ENCODE data around the gene WASF3. TPM values are rescaled to one million over a fixed set of nuclear protein-coding genes. Genes with fewer than 3 reads are reported as not detected.
"Not testable (repeated sequence)": the region's sequence is repeated elsewhere in the genome, so short reads cannot be mapped to it uniquely, and the experiment has no call there.

The WASF3 gene
- polyA plus RNA-seq, 10 donors = 10.6 to 17.1 (median 12.3) TPM

- no peak for DNase-seq
Observed at GRCh38 chr13:26624572-26624971, 67.1 kb downstream of the WASF3 start.

- no peak for DNase-seq
Observed at GRCh38 chr13:26626271-26626670, 68.8 kb downstream of the WASF3 start.

DNA sequence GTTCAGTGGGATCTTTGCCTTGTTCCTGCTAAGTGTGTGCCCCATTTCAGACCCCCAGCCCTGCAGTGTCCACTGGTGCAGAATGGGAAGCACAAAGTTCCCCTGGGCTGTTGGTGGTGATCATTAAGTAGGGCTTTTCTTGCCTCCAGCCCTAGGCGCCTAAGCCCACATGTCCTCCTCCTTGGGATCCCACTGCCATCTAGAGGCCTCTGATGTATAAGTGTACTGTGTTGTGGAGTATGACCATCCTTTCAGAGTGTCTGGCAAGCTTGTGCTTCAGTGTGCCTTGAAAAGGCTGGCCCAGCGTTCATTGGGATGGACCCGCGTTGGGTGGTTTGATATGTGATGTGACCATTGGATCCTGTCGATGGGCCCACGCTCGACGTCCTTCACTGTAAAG is 71.2 kb downstream of the WASF3 start:
- DNase-seq = no peak

DNA sequence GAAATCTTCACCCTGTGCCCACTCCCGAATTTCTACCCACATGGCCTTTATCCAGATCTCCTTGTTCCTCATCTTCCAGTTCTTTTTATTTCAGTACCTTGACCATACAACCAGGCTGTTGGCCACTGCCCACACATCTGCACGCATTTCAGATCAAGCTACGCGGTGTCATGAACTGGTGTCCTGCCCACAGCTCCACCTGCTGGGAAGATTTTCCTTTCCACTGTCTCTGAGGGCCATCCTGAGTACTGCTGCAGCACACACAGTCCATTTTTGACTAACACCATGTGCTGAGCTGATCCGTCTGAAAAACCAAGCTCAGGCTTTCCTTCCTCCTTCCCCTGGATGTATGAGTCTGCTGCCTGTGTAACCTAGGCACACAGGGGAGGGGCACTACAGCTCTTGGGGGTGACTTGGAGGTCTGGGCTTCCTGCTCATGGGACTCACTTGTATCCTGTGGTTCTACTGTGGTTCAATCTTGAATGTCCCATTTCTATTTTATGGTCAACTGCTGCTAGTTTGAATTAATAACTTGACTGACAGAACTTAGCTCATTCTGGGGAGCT is 71.9 kb downstream of the WASF3 start:
- no peak for DNase-seq

- not testable (repeated sequence) for DNase-seq
Observed at GRCh38 chr13:26635634-26636033, 78.2 kb downstream of the WASF3 start.

GRCh38 chr13:26636073-26636472 is 78.6 kb downstream of the WASF3 start:
- DNase-seq = not testable (repeated sequence)

DNA sequence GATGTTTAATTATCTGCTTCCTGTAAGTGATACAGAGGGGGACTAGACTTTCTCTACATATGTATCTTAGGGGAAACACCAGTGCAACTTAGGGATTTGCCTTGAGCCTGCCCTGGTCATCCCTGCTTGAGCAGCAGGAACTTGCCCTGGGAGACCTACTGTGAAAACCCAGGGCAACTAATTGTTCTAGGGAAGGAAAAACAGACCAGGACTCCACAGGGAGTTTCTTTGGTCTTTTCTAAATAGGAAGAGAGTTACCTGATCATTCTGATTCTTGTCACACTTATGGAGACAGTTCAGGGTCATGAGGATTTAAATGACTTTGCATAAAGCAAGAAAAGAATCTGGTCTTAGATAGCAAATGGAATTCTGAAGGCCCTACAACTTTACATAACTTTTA is 89.1 kb downstream of the WASF3 start:
- DNase-seq = no peak

DNA sequence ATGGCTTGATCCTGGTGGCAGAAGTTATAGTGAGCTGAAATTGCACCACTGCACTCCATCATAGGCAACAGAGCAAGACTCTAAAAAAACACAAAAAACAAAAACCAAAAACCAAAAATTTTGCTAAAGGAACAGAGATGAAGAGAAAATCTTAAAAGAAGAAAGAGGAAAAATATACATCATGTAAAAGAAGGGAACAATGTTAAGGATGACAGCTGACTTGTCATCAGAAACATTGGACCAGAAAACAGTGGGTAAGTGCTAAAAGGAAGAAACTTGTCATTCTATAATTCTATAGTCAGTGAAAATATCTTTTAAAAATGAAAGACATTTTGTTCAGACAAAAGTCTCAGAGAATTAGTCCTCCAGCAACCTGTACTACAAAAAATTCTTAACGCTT is 93.8 kb downstream of the WASF3 start:
- DNase-seq = no peak

DNA sequence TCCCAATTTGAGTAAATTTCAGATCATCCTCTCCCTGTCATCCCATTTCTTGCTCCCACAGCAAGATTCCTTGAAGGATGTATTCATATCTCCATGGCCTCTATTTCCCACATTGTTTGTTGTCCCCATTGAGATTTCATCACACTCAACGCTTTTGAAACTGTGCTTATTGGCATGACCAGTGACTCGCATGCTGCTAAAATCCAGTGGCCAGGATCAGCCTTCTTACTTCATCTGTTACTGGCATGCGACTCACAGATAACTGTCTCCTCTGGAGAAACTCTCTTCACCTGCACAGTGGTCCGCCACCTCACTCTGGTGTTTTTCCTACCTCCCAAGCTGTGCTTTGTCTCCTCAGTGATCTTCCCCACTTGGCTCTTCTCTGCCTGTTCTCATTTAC is 95.8 kb downstream of the WASF3 start:
- DNase-seq = no peak

GRCh38 chr13:26653842-26654241 is 96.4 kb downstream of the WASF3 start:
- no peak for DNase-seq

GRCh38 chr13:26656919-26657318 is 99.4 kb downstream of the WASF3 start:
- DNase-seq = peak in 1 of 3 donors; percentile 37

DNA sequence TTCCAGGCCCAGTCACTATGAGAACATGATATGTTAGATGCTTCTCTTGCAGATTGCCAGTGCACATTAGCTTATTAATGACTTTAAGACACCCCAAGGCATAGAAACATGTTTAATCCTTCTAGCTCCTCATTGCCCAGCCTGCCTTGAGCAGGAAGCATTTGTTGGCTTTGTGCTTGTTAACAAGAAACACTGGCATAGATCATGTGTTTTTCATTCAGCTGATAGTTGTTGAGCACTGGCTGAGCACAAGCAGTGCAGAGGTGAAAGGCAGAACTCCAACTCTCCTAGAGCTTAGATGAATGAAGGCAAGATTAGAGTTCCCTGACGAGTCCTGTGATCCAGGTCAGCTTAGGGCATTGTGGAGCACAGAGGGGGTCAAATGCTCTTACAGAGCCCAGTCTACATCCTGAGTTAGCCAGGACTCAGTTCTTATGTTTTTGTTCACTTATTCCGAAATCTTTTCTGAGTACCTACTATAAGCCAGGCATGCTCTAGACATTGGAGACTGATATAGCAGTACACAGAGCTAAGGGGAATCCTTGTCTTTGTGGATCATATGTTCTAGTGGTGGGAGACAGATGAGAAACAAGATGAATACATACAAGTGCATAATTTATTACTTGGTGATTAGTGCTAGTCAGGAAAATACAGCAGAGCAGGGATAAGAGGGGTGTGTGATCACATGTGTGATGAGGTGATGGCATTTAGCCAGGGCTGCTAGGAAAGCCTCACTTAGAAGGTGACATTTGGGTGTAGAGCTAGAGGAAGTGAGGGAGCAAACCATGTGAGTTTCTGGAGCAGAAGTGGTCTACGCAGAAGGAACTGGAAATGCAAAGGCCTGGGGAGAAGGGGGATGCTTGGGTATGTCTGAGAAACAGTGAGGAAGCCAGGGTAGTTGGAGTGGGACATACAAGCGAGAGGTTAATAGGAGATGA is 101.2 kb downstream of the WASF3 start:
- no peak for DNase-seq

- DNase-seq = no peak
Observed at GRCh38 chr13:26660185-26660584, 102.7 kb downstream of the WASF3 start.

GRCh38 chr13:26660766-26661165 is 103.3 kb downstream of the WASF3 start:
- DNase-seq = no peak

DNA sequence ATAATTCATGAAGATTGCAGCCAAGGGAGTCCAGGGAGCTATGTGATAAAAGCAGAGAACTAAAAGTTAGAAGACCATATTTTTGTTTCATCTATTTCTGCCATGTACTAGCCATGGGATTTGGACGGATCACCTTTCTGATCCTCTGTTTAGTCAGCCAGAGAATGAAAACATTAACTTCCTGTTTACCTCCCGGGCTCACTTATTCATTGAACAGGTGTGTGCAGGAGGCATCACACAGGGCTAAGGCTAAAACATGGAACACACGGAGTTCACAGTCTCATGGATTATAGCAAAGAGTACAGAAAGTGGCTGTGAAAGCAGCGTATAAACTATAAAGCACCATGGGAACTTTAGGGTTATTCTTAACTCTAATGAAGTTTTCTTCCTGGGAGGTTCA is 106.3 kb downstream of the WASF3 start:
- no peak for DNase-seq

DNA sequence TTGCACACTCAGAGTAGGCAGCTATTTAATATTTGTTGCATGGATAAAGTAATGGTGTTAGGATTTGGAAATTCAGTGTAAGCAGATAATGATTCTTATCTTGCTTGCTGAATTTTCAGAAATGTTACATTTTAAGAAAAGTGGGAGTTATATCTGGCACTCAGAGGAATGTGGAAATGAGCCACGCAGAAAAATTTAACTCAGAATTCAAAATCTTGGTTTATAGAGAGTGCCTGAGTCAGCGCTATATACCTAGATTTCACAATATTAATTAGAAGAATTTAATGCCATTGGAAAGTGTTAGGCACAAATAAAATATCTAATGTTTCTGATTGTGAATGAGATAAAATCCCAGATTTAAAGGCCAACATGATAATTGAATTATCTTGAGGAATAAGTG is 106.8 kb downstream of the WASF3 start:
- no peak for DNase-seq

DNA sequence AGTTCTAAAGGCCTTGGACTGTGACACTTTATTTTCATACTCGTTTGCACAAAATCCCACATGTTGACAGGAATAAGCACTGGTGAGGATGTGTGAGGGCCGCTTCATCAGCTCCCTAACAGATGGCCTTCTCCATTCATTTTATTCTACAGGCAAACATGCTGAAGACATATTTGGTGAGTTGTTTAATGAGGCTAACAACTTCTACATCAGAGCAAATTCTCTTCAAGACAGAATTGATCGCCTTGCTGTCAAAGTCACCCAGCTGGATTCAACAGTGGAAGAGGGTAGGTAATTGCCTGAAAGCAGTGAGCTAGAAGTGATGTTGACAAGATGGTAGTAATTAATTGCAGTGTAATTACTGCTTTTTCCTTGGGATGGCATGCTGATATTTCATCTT is 107.4 kb downstream of the WASF3 start:
- no peak for DNase-seq

DNA sequence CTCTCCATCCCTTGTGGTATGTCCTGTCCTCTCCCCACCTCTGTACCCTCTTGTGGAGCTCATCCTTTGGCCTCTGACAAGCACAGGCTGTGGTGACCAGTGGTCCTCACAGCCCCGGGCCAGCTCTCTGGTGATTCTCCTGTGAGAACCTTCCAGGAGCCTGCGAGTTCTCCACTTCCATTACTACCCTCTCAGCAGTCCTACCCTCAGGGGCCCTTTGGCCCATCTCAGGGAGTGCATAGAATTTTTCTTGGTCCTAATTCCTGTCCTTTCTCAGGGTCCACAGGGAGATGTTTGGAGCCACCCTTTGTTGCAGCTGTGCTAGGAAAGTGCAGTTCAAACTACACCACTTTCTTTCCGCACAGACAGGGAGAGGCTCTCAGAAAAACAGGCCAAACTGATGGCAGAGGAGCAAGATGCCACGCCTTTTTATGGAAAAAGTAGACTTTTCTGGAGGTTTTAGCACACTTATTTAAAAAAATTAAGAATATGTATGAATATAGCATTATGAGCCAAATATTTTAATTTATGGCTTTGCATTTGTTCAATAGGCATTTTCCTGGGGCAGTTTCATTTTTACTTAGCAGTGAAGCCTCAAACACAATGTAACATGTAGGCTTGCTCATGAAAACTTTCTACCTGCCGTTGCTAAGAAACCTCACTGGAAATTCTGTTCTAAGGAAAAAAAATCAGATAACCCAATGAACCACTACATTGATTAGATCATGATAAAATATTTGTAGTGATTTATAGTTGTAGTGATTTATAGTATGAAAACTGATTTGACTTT is 111.1 kb downstream of the WASF3 start:
- no peak for DNase-seq

GRCh38 chr13:26673890-26674289 is 116.4 kb downstream of the WASF3 start:
- no peak for DNase-seq

- no peak for DNase-seq
Observed at GRCh38 chr13:26677156-26677555, 119.7 kb downstream of the WASF3 start.

- no peak for DNase-seq
Observed at GRCh38 chr13:26678330-26678729, 120.8 kb downstream of the WASF3 start.

DNA sequence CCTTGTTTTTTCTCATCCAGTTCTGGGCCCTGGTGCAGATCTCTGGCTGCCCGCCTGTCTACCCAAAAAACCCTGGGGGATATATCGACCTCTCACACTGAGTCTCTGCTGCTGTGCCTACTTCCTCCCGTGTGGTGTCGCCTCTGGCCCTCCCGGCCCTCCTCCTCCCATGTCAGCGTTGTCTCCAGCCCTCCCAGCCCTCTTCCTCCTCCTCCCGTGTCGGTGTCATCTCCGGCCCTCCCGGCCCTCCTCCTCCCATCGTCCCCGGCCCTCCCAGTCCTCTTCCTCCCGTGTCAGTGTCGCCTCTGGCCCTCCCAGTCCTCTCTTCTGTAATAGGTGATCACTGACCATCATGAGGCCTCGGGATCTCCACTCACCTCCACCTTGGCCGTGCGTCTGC is 121.3 kb downstream of the WASF3 start:
- DNase-seq = no peak
